ENCODE measurements around the gene PRSS2. TPM values are rescaled to one million over a fixed set of nuclear protein-coding genes. Genes with fewer than 3 reads are reported as not detected.
"Not testable (repeated sequence)": the region's sequence is repeated elsewhere in the genome, so short reads cannot be mapped to it uniquely, and the experiment has no call there.

PRSS2 gene
- total and polyA plus RNA-seq, 2 experiments from 2014 or later = 94.7 to 241 TPM

DNA sequence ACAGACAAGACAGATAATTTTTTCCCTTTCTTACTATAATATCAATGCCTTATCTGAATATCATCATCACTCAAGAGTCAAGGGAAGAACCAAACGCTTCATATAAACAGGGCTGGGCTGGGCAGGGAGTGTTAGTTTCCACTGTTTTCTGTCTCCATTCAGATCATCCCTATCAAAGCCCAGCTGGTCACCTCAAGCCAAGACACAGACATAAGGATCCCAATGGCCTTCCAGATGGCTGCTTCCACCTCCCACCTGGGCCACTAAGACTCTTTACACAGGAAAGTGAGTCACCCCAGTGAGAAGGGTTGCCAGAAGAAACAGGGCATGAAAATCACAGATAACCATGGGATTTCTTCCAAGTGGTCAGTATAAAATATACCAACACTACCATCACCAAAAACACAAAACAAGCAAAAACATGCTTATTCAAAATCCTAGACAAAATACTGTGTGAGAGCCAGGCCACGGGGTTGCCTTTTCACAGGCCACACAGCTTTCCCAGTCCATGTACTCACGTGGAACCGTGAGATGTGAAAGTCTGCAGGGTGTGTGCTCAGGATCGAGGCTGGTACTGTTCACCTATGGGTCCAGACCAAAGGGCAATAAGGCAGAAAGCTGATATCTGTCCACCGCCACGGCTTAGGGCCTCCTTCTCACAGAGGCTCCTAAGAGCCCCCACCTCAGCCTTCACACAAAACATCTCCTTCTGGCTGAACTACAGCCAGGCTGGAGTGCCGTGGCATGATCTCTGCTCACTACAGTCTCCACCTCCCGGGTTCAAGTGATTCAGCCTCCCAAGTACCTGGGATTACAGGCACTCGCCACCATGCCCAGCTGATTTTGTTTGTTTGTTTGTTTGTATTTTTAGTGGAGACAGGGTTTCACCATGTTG, 15.8 kb upstream of the PRSS2 start:
- Histone ChIP-seq H4K20me1 (ENCODE audit: insufficient read depth, poor library complexity, severe bottlenecking) (no peaks in the 10 kb centered on the region), H3K79me2 (no peaks in the 10 kb centered on the region), H3K27me3 (no peaks in the 10 kb centered on the region), H3K4me3 (no peak overlapping the region), H3K4me1 (ENCODE audit: insufficient read depth) (no peaks in the 10 kb centered on the region), H3K27ac (no peak overlapping the region), H3K9me3 (ENCODE audit: low read depth) (no peaks in the 10 kb centered on the region), H2AFZ (no peak overlapping the region), H3K9me2 (replicated peaks; ENCODE audit: insufficient read depth) (no peaks in the 10 kb centered on the region), H3K36me3 (replicated peaks; ENCODE audit: insufficient read depth, low read depth) (no peaks in the 10 kb centered on the region), H3K4me2 (no peak overlapping the region)
- no peak for TF ChIP-seq EZH2 (IDR thresholded peaks at IDR 0.05; ENCODE audit: borderline replicate concordance)
- TF ChIP-seq, protein P1, sequence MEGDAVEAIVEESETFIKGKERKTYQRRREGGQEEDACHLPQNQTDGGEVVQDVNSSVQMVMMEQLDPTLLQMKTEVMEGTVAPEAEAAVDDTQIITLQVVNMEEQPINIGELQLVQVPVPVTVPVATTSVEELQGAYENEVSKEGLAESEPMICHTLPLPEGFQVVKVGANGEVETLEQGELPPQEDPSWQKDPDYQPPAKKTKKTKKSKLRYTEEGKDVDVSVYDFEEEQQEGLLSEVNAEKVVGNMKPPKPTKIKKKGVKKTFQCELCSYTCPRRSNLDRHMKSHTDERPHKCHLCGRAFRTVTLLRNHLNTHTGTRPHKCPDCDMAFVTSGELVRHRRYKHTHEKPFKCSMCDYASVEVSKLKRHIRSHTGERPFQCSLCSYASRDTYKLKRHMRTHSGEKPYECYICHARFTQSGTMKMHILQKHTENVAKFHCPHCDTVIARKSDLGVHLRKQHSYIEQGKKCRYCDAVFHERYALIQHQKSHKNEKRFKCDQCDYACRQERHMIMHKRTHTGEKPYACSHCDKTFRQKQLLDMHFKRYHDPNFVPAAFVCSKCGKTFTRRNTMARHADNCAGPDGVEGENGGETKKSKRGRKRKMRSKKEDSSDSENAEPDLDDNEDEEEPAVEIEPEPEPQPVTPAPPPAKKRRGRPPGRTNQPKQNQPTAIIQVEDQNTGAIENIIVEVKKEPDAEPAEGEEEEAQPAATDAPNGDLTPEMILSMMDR (IDR thresholded peaks at IDR 0.05; ENCODE audit: poor library complexity) = no peak
- TF ChIP-seq EZH2phosphoT487 (IDR thresholded peaks at IDR 0.05; ENCODE audit: low read depth, severe bottlenecking, unreplicated experiment) = no peak
- no peak for DNase-seq (ENCODE audit: low spot score)
- 59% methylated on average over 10 of the region's 10 CpGs for WGBS (ENCODE audit: low lambda C conversion rate, missing lambda C conversion rate)

DNA sequence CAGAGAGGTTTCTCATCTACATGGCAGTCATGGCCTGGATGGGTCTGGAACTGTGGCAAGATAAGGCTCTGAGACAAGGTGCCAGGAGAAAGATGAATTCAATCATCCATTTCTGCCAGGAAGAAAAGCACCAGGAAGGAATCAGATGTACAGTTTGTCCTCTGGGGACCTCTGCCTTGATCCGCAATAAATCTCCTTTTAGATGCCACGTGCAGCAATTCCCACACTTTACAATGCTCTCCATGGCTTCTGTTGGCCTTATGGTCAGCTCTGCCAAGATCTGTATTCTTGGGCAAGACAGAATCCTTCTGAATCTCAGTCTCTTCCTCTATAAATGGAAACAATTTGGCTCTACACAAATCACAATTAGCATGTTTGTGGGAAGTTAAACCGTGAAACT, 12.5 kb upstream of the PRSS2 start:
- H3K9me2 ChIP-seq (replicated peaks; ENCODE audit: insufficient read depth); DNase-seq (ENCODE audit: low spot score); H3K4me3 ChIP-seq; H3K27me3 ChIP-seq; H3K4me2 ChIP-seq; H3K79me2 ChIP-seq; H4K20me1 ChIP-seq (ENCODE audit: insufficient read depth, poor library complexity, severe bottlenecking); H3K36me3 ChIP-seq (replicated peaks; ENCODE audit: insufficient read depth, low read depth); H3K9me3 ChIP-seq (ENCODE audit: low read depth); H2AFZ ChIP-seq; H3K27ac ChIP-seq; H3K4me1 ChIP-seq (ENCODE audit: insufficient read depth): not testable (repeated sequence)
- WGBS (ENCODE audit: low lambda C conversion rate, missing lambda C conversion rate) = 79% methylated on average over 2 of the region's 3 CpGs

DNA sequence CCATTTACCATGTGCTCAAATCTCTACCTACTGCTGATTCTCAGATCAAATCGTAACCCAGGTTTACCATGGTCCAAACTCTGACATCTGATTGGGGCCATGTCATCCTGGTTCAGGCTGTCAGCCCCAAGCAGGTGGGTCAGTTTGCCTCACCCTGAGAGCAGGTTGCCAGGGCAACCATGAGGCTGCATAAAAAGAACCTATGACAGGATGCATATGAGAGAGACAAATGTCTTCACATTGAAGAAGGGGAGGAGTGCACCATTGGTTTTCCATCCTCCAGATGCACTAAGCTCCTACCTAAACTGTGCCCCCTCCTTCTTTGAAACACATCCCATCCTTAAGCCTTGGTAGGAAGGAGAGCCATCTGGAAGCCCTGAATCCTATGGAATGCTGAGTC, 11.3 kb upstream of the PRSS2 start:
- no peaks in the 10 kb centered on the region for H3K9me2 ChIP-seq (replicated peaks; ENCODE audit: insufficient read depth)
- H3K36me3 ChIP-seq (replicated peaks; ENCODE audit: insufficient read depth, low read depth) = no peaks in the 10 kb centered on the region
- H3K4me3 ChIP-seq = no peak overlapping the region
- no peak overlapping the region for H3K27ac ChIP-seq
- no peaks in the 10 kb centered on the region for H3K27me3 ChIP-seq
- no peaks in the 10 kb centered on the region for H4K20me1 ChIP-seq (ENCODE audit: insufficient read depth, poor library complexity, severe bottlenecking)
- 90% methylated on average over 1 of the region's 1 CpG for WGBS (ENCODE audit: low lambda C conversion rate, missing lambda C conversion rate)
- no peak for DNase-seq (ENCODE audit: low spot score)
- H3K4me1 ChIP-seq (ENCODE audit: insufficient read depth) = no peaks in the 10 kb centered on the region
- TF ChIP-seq EZH2 (IDR thresholded peaks at IDR 0.05; ENCODE audit: borderline replicate concordance) = no peak
- TF ChIP-seq, protein P1 (IDR thresholded peaks at IDR 0.05; ENCODE audit: poor library complexity) = no peak
- no peak for TF ChIP-seq EZH2phosphoT487 (IDR thresholded peaks at IDR 0.05; ENCODE audit: low read depth, severe bottlenecking, unreplicated experiment)
- no peak overlapping the region for H3K4me2 ChIP-seq
- H3K79me2 ChIP-seq = no peaks in the 10 kb centered on the region
- no peak overlapping the region for H2AFZ ChIP-seq
- no peaks in the 10 kb centered on the region for H3K9me3 ChIP-seq (ENCODE audit: low read depth)

DNA sequence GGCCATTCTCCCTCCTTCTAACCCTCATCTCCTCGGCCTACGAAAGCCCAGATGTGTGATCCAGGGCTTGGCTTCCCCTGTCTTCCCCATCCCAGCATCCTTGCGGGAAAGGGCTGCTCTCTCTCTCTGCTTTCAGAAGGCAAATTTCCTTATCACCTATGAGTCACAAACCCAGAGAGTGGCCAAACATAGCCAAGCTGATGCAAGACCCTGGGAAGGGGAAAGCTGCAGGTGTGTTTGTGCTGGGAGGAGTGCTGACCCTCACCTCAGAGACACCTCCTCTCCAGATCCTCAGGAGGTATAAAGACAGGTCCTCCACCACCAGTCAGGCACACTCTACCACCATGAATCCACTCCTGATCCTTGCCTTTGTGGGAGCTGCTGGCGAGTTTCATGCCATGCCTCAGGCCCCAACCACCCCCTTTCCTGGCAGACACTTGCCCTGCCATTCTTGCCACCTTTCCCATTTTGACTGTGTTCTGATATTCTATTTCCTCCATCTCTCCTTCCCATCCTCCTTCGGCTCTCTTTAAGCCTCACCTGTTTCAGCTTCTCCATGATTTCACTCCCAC, 10.6 kb upstream of the PRSS2 start:
- WGBS (ENCODE audit: low lambda C conversion rate, missing lambda C conversion rate) = 57% methylated on average over 5 of the region's 5 CpGs
- Histone ChIP-seq H3K27ac (peak overlapping the region; percentile 31), H3K36me3 (replicated peaks; ENCODE audit: insufficient read depth, low read depth) (no peaks in the 10 kb centered on the region), H3K4me1 (ENCODE audit: insufficient read depth) (no peaks in the 10 kb centered on the region), H3K4me2 (no peak overlapping the region), H3K79me2 (no peaks in the 10 kb centered on the region), H2AFZ (no peak overlapping the region), H4K20me1 (ENCODE audit: insufficient read depth, poor library complexity, severe bottlenecking) (no peaks in the 10 kb centered on the region), H3K4me3 (no peak overlapping the region), H3K9me2 (replicated peaks; ENCODE audit: insufficient read depth) (no peaks in the 10 kb centered on the region), H3K9me3 (ENCODE audit: low read depth) (no peaks in the 10 kb centered on the region), H3K27me3 (no peaks in the 10 kb centered on the region)
- DNase-seq (ENCODE audit: low spot score) = peak; percentile 52
- no peak for TF ChIP-seq EZH2phosphoT487 (IDR thresholded peaks at IDR 0.05; ENCODE audit: low read depth, severe bottlenecking, unreplicated experiment)
- TF ChIP-seq, protein P1 (IDR thresholded peaks at IDR 0.05; ENCODE audit: poor library complexity) = no peak
- no peak for TF ChIP-seq EZH2 (IDR thresholded peaks at IDR 0.05; ENCODE audit: borderline replicate concordance)

DNA sequence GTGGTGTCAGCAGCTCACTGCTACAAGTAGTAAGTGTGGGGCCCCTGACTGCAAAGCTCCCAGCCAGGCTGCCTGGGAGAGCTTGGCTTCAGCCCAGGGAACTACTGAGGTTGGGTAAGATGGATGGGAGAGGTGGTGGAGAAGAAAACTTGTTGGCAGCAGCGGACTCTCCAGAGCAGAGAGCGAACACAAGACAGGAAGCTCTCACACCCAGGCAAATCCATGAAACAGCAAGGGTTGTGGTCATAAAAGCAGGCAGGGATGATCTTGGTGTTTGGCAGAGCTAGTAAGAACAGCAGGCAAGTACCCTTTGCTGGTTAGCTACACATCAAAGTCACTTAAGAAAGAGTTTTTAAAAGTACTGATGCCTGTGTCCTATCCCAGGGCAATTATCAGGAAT, 9.2 kb upstream of the PRSS2 start:
- not testable (repeated sequence) for H3K9me2 ChIP-seq (replicated peaks; ENCODE audit: insufficient read depth); H3K4me1 ChIP-seq (ENCODE audit: insufficient read depth); H3K79me2 ChIP-seq; H3K4me2 ChIP-seq; H3K27ac ChIP-seq; H3K27me3 ChIP-seq; DNase-seq (ENCODE audit: low spot score); H3K36me3 ChIP-seq (replicated peaks; ENCODE audit: insufficient read depth, low read depth); H3K9me3 ChIP-seq (ENCODE audit: low read depth); H4K20me1 ChIP-seq (ENCODE audit: insufficient read depth, poor library complexity, severe bottlenecking); H3K4me3 ChIP-seq; H2AFZ ChIP-seq
- 75% methylated on average over 2 of the region's 2 CpGs for WGBS (ENCODE audit: low lambda C conversion rate, missing lambda C conversion rate)

All from hepatocyte (in vitro differentiated cells).